MM.1S (cell line): Measurements from ENCODE around the gene DZIP1L.

Experiments used
- DNase-seq: peaks from one replicate; pipeline ENCODE4 v3.0.0-alpha.2; 2015
- H2AFZ ChIP-seq: fragments of 300-600 bp; sonication (generic); 2 replicates; pipeline ENCODE4 v1.6.0; 2016; ENCODE audit warnings: antibody characterized with exemption, low read length
- H3F3A ChIP-seq: fragments of 300-600 bp; sonication (generic); 2 replicates; pipeline ENCODE4 v1.6.1; 2016; ENCODE audit warnings: mild to moderate bottlenecking, antibody characterized with exemption, low read length, moderate library complexity, mixed read lengths; ENCODE audit not compliant: insufficient read depth
- H3K27ac ChIP-seq: fragments of 300-600 bp; sonication (generic); 2 replicates; pipeline ENCODE4 v1.5.1; 2016; ENCODE audit warnings: mild to moderate bottlenecking, low read length
- H3K27me3 ChIP-seq: fragments of 300-600 bp; sonication (generic); replicated peaks from 2 replicates; pipeline ENCODE4 v1.6.0; 2016; ENCODE audit warnings: low read length; ENCODE audit not compliant: insufficient read depth
- H3K36me3 ChIP-seq: fragments of 300-600 bp; sonication (generic); replicated peaks from 2 replicates; pipeline ENCODE4 v1.6.1; 2016; ENCODE audit warnings: mild to moderate bottlenecking, low read length, mixed read lengths; ENCODE audit not compliant: insufficient read depth
- H3K4me1 ChIP-seq: fragments of 300-600 bp; sonication (generic); 2 replicates; pipeline ENCODE4 v1.6.1; 2016; ENCODE audit warnings: low read length, mixed read lengths
- H3K4me2 ChIP-seq: fragments of 300-600 bp; sonication (generic); 2 replicates; pipeline ENCODE4 v1.6.0; 2016; ENCODE audit warnings: low read depth, low read length
- H3K4me3 ChIP-seq: fragments of 300-600 bp; sonication (generic); 2 replicates; pipeline ENCODE4 v1.5.1; 2016; ENCODE audit warnings: low read length, mixed read lengths
- H3K79me2 ChIP-seq: fragments of 300-600 bp; sonication (generic); 2 replicates; pipeline ENCODE4 v1.6.1; 2016; ENCODE audit warnings: mixed run types, low read length, mixed read lengths
- H3K9ac ChIP-seq: fragments of 300-600 bp; sonication (generic); 2 replicates; pipeline ENCODE4 v1.6.1; 2016; ENCODE audit warnings: low read length, mixed read lengths
- H3K9me2 ChIP-seq: fragments of 300-600 bp; sonication (generic); replicated peaks from 2 replicates; pipeline ENCODE4 v1.6.1; 2016; ENCODE audit warnings: mild to moderate bottlenecking, low read length, mixed read lengths; ENCODE audit not compliant: insufficient read depth
- H3K9me3 ChIP-seq: fragments of 300-600 bp; sonication (generic); replicated peaks from 2 replicates; pipeline ENCODE4 v1.6.1; 2016; ENCODE audit warnings: mild to moderate bottlenecking, low read length, mixed read lengths; ENCODE audit not compliant: insufficient read depth
- H4K20me1 ChIP-seq: fragments of 300-600 bp; sonication (generic); 2 replicates; pipeline ENCODE4 v1.6.1; 2016; ENCODE audit warnings: mild to moderate bottlenecking, low read length, moderate library complexity, mixed read lengths; ENCODE audit not compliant: insufficient read depth
- CTCF ChIP-seq: fragments of 300-600 bp; sonication (generic); IDR thresholded peaks from 2 replicates; pipeline ENCODE4 v1.5.1; 2016; ENCODE audit warnings: antibody characterized with exemption, low read length, mixed read lengths
- EZH2 ChIP-seq: fragments of 300-600 bp; sonication (generic); optimal IDR thresholded peaks from 2 replicates; pipeline ENCODE3; 2017; ENCODE audit warnings: low read depth, mild to moderate bottlenecking, antibody characterized with exemption, low read length, mixed read lengths
- EZH2phosphoT487 ChIP-seq: fragments of 300-600 bp; sonication (generic); IDR thresholded peaks from 2 replicates; pipeline ENCODE4 v1.6.1; 2018; ENCODE audit warnings: antibody characterized with exemption, low read length

The DZIP1L gene

GRCh38 chr3:138036572-138036971 is 78.8 kb downstream of the DZIP1L start:
- no peak overlapping the region for H3K4me3 ChIP-seq
- H3K79me2 ChIP-seq = no peaks in the 10 kb centered on the region
- DNase-seq = no peak
- H3K9ac ChIP-seq = no peak overlapping the region
- H3K36me3 ChIP-seq = no peaks in the 10 kb centered on the region
- TF ChIP-seq EZH2 (no peak), CTCF (no peak), EZH2phosphoT487 (no peak)
- no peaks in the 10 kb centered on the region for H4K20me1 ChIP-seq
- no peaks in the 10 kb centered on the region for H3K27me3 ChIP-seq
- no peaks in the 10 kb centered on the region for H3F3A ChIP-seq
- H2AFZ ChIP-seq = no peak overlapping the region
- H3K4me2 ChIP-seq = no peak overlapping the region
- H3K9me3 ChIP-seq = no peaks in the 10 kb centered on the region
- no peaks in the 10 kb centered on the region for H3K4me1 ChIP-seq
- no peak overlapping the region for H3K27ac ChIP-seq
- H3K9me2 ChIP-seq = no peaks in the 10 kb centered on the region

- no peak for DNase-seq
- no peaks in the 10 kb centered on the region for H3K27me3 ChIP-seq
- no peak for TF ChIP-seq EZH2phosphoT487
- no peak overlapping the region for H3K9ac ChIP-seq
- H3F3A ChIP-seq = no peaks in the 10 kb centered on the region
- H3K9me2 ChIP-seq = no peaks in the 10 kb centered on the region
- no peak overlapping the region for H3K27ac ChIP-seq
- H3K79me2 ChIP-seq = no peaks in the 10 kb centered on the region
- H3K4me1 ChIP-seq = no peaks in the 10 kb centered on the region
- H3K9me3 ChIP-seq = no peaks in the 10 kb centered on the region
- H4K20me1 ChIP-seq = no peaks in the 10 kb centered on the region
- H3K36me3 ChIP-seq = no peaks in the 10 kb centered on the region
- no peak overlapping the region for H2AFZ ChIP-seq
- no peak overlapping the region for H3K4me3 ChIP-seq
- no peak overlapping the region for H3K4me2 ChIP-seq
Observed at GRCh38 chr3:138034918-138035317, 80.5 kb downstream of the DZIP1L start.

DNA sequence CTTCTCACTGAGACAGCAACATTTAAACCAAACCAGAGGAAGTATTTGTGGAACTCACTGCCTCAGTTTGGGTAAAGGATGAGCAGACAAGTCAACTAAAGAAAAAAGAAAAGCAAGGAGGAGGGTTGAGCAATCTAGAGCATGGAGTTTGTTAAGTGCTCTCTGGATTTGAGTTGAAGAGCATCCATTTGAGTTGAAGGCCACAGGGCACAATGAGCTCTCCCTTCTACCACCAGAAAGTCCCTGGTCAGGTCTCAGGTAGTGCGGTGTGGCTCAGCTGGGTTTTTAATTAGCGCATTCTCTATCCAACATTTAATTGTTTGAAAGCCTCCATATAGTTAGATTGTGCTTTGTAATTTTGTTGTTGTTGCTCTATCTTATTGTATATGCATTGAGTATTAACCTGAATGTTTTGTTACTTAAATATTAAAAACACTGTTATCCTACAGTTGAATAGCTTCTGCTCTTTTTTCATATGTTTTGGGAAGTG is 82.2 kb downstream of the DZIP1L start:
- TF ChIP-seq CTCF (no peak), EZH2phosphoT487 (no peak), EZH2 (no peak)
- Histone ChIP-seq H3K9ac (no peak overlapping the region), H3K27ac (no peak overlapping the region), H3K27me3 (no peaks in the 10 kb centered on the region), H3K36me3 (no peaks in the 10 kb centered on the region), H3K9me2 (no peaks in the 10 kb centered on the region), H3K4me3 (no peak overlapping the region), H3K79me2 (no peaks in the 10 kb centered on the region), H2AFZ (no peak overlapping the region), H3K9me3 (no peaks in the 10 kb centered on the region), H4K20me1 (no peaks in the 10 kb centered on the region), H3K4me1 (no peaks in the 10 kb centered on the region), H3F3A (no peaks in the 10 kb centered on the region), H3K4me2 (no peak overlapping the region)
- no peak for DNase-seq

GRCh38 chr3:138032567-138032966 is 82.8 kb downstream of the DZIP1L start:
- H3K4me3 ChIP-seq = no peak overlapping the region
- no peaks in the 10 kb centered on the region for H3K27me3 ChIP-seq
- no peaks in the 10 kb centered on the region for H4K20me1 ChIP-seq
- no peaks in the 10 kb centered on the region for H3K79me2 ChIP-seq
- no peak overlapping the region for H3K27ac ChIP-seq
- DNase-seq = no peak
- H3K4me1 ChIP-seq = no peaks in the 10 kb centered on the region
- H3K4me2 ChIP-seq = no peak overlapping the region
- no peaks in the 10 kb centered on the region for H3F3A ChIP-seq
- no peaks in the 10 kb centered on the region for H3K36me3 ChIP-seq
- no peak overlapping the region for H3K9ac ChIP-seq
- H3K9me3 ChIP-seq = no peaks in the 10 kb centered on the region
- no peak overlapping the region for H2AFZ ChIP-seq
- TF ChIP-seq EZH2phosphoT487 (no peak), CTCF (no peak), EZH2 (no peak)
- H3K9me2 ChIP-seq = no peaks in the 10 kb centered on the region
